ENCODE results near the gene BNIP2.

GRCh38 chr15:59680346-59680745 is 8.8 kb downstream of the BNIP2 start:
- TF ChIP-seq CTCF (conservative IDR thresholded peaks at IDR 0.05; ENCODE audit: low read length) = no peak
- no peak for TF ChIP-seq EZH2phosphoT487 (IDR thresholded peaks at IDR 0.05; ENCODE audit: borderline replicate concordance, low read depth, low read length)
